Measurements from ENCODE around the gene COG5. TPM values are rescaled to one million over a fixed set of nuclear protein-coding genes. Genes with fewer than 3 reads are reported as not detected.

Gene COG5
- total and polyA plus RNA-seq, 2 of the 4 experiments (the other 2 are of a cell fraction), result 18.5 to 27.4 TPM

- ChIA-PET POLR2A (ENCODE audit: unreplicated experiment) (no interaction called here), CTCF (interaction anchor here (0.7 kb wide), 1 partner anchor 13 kb away, joined by 3 read pairs; no protein-coding TSS in a partner anchor)
- Histone ChIP-seq H2BK15ac (ENCODE audit: low read depth, low read length) (no peak overlapping the region), H2BK5ac (ENCODE audit: low read depth, low read length, poor library complexity, severe bottlenecking) (no peak overlapping the region), H3K56ac (ENCODE audit: extremely low read depth, insufficient read depth, low read length) (no peak overlapping the region), H3K18ac (ENCODE audit: low read depth, low read length) (no peak overlapping the region), H3K4ac (ENCODE audit: low read depth, low read length) (no peak overlapping the region), H2AFZ (replicated peaks; ENCODE audit: low read length, poor library complexity) (no peak overlapping the region), H3K4me1 (ENCODE audit: control insufficient read depth, insufficient read depth, low read length) (peaks cover 3% of the 10 kb centered on the region; the same call in 1 of the 2 replicates), H3K9ac (ENCODE audit: low read depth, low read length) (no peak overlapping the region), H3K14ac (replicated peaks; ENCODE audit: low read depth, low read length) (no peak overlapping the region), H3K4me2 (ENCODE audit: low read depth, low read length) (no peak overlapping the region), H2BK20ac (ENCODE audit: low read depth, low read length) (no peak overlapping the region), H2AK9ac (replicated peaks; ENCODE audit: low read depth, low read length, poor library complexity) (no peak overlapping the region), H3K79me1 (ENCODE audit: low read depth in 1 of 2, low read length in 2 of 2) (no peaks in the 10 kb centered on the region), H3K23ac (ENCODE audit: low read depth, low read length) (no peak overlapping the region), H2BK120ac (ENCODE audit: low read depth, low read length) (no peak overlapping the region), H4K5ac (ENCODE audit: low read depth, low read length) (no peak overlapping the region), H3K9me3 (ENCODE audit: control insufficient read depth, insufficient read depth, low read length) (no peaks in the 10 kb centered on the region), H4K8ac (ENCODE audit: low read depth in 2 of 2, low read length in 2 of 2) (no peak overlapping the region), H3K27me3 (ENCODE audit: control insufficient read depth, insufficient read depth, low read length) (no peaks in the 10 kb centered on the region), H4K91ac (ENCODE audit: insufficient read depth, low read depth, low read length) (no peak overlapping the region), H4K20me1 (ENCODE audit: insufficient read depth, low read length) (no peaks in the 10 kb centered on the region), H3K36me3 (ENCODE audit: control insufficient read depth, insufficient read depth, low read length) (no peaks in the 10 kb centered on the region), H3K9me1 (ENCODE audit: insufficient read depth, low read length) (peaks cover 3% of the 10 kb centered on the region; the same call in 1 of the 2 replicates), H2AK5ac (ENCODE audit: low read depth, low read length) (no peak overlapping the region), H3K4me3 (ENCODE audit: insufficient read depth, low read depth, low read length) (no peak overlapping the region), H3K27ac (ENCODE audit: insufficient read depth, low read length) (no peak overlapping the region)
- in situ Hi-C loops (cut with MboI; ENCODE audit: low sequenced_read_pairs) (no loop called here), dilution Hi-C loops (cut with HindIII; ENCODE audit: low sequenced_read_pairs, unreplicated experiment) (no loop called here), intact Hi-C loops (cut with micrococcal nuclease) (no loop called here)
- ATAC-seq (ENCODE audit: low read depth) (no peak), DNase-seq (peak; percentile 46)
- BruUV-seq (replicated peaks), result no TSS peak
- TF ChIP-seq RAD21 (IDR thresholded peaks at IDR 0.05; ENCODE audit: low read length) (no peak), CHD1 (IDR thresholded peaks at IDR 0.05; ENCODE audit: low read depth, low read length) (no peak), MAZ (IDR thresholded peaks at IDR 0.05; ENCODE audit: borderline replicate concordance, low read depth, low read length) (no peak), RFX5 (IDR thresholded peaks at IDR 0.05; ENCODE audit: low read depth, low read length) (no peak), MXI1 (IDR thresholded peaks at IDR 0.05; ENCODE audit: borderline replicate concordance, low read depth, low read length) (no peak), BHLHE40 (IDR thresholded peaks at IDR 0.05; ENCODE audit: low read depth, low read length) (no peak)
- TF ChIP-seq, protein P1, sequence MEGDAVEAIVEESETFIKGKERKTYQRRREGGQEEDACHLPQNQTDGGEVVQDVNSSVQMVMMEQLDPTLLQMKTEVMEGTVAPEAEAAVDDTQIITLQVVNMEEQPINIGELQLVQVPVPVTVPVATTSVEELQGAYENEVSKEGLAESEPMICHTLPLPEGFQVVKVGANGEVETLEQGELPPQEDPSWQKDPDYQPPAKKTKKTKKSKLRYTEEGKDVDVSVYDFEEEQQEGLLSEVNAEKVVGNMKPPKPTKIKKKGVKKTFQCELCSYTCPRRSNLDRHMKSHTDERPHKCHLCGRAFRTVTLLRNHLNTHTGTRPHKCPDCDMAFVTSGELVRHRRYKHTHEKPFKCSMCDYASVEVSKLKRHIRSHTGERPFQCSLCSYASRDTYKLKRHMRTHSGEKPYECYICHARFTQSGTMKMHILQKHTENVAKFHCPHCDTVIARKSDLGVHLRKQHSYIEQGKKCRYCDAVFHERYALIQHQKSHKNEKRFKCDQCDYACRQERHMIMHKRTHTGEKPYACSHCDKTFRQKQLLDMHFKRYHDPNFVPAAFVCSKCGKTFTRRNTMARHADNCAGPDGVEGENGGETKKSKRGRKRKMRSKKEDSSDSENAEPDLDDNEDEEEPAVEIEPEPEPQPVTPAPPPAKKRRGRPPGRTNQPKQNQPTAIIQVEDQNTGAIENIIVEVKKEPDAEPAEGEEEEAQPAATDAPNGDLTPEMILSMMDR (conservative IDR thresholded peaks at IDR 0.05; ENCODE audit: low read depth, low read length), result no peak
Observed at GRCh38 chr7:107236862-107237261, 326.9 kb downstream of the COG5 start.

All from IMR-90 (cell line).